Measurements from ENCODE around the gene OSBPL2. TPM values are rescaled to one million over a fixed set of nuclear protein-coding genes. Genes with fewer than 3 reads are reported as not detected.

Gene OSBPL2
- total RNA-seq, 1 experiment from 2014 or later = 49.5 TPM

GRCh38 chr20:62220666-62221568, 17.4 kb upstream of the OSBPL2 start:
- Mint-ChIP-seq H3K27me3 (ENCODE audit: low read depth) (peaks cover 38% of the 10 kb centered on the region), H3K36me3 (no peaks in the 10 kb centered on the region), H3K4me3 (peak overlapping the region; percentile 77), H3K4me1 (peaks cover 17% of the 10 kb centered on the region), H3K27ac (no peak overlapping the region), H3K9me3 (no peaks in the 10 kb centered on the region)
- ChIA-PET CTCF (interaction anchor here (0.6 to 0.8 kb wide), 2 partner anchors 52 to 64 kb away, joined by 3 read pairs; no protein-coding TSS in a partner anchor), POLR2A (no interaction called here)
- peak; percentile 54 for DNase-seq (ENCODE audit: low spot score)
- peak; percentile 10 for ATAC-seq
- TF ChIP-seq MLX (CRISPR knock-in tag; IDR thresholded peaks at IDR 0.05) (no peak), NR3C1 (CRISPR knock-in tag; conservative IDR thresholded peaks at IDR 0.05; ENCODE audit: low read depth) (no peak), MYBL2 (CRISPR knock-in tag; IDR thresholded peaks at IDR 0.05) (no peak), FOXJ3 (CRISPR knock-in tag; IDR thresholded peaks at IDR 0.05; ENCODE audit: borderline replicate concordance) (no peak), NFATC4 (CRISPR knock-in tag; IDR thresholded peaks at IDR 0.05) (no peak), JUN (CRISPR knock-in tag; IDR thresholded peaks at IDR 0.05) (no peak), RELA (CRISPR knock-in tag; IDR thresholded peaks at IDR 0.05; ENCODE audit: borderline replicate concordance) (no peak), CREM (CRISPR knock-in tag; IDR thresholded peaks at IDR 0.05) (no peak), ELF4 (CRISPR knock-in tag; IDR thresholded peaks at IDR 0.05; ENCODE audit: low read depth) (no peak), TP53 (CRISPR knock-in tag; IDR thresholded peaks at IDR 0.05) (no peak), ARID4B (CRISPR knock-in tag; IDR thresholded peaks at IDR 0.05; ENCODE audit: borderline replicate concordance) (no peak), ATF1 (CRISPR knock-in tag; IDR thresholded peaks at IDR 0.05) (no peak), ZNF425 (CRISPR knock-in tag; conservative IDR thresholded peaks at IDR 0.05) (no peak), CREB1 (CRISPR knock-in tag; IDR thresholded peaks at IDR 0.05) (no peak)

GRCh38 chr20:62222266-62222850, 16.0 kb upstream of the OSBPL2 start:
- no peak overlapping the region for H3K27ac Mint-ChIP-seq
- POLR2A ChIA-PET = no interaction called here
- H3K9me3 Mint-ChIP-seq = no peaks in the 10 kb centered on the region
- no peak for DNase-seq (ENCODE audit: low spot score)
- peaks cover 42% of the 10 kb centered on the region for H3K27me3 Mint-ChIP-seq (ENCODE audit: low read depth)
- peaks cover 19% of the 10 kb centered on the region for H3K4me1 Mint-ChIP-seq
- H3K4me3 Mint-ChIP-seq = no peak overlapping the region
- no peaks in the 10 kb centered on the region for H3K36me3 Mint-ChIP-seq
- CTCF ChIA-PET = interaction anchor here (0.8 to 1.1 kb wide), 2 partner anchors 13 to 66 kb away, joined by 3 read pairs; no protein-coding TSS in a partner anchor
- no peak for ATAC-seq
- TF ChIP-seq ZNF317 (CRISPR knock-in tag; IDR thresholded peaks at IDR 0.05; ENCODE audit: borderline replicate concordance, low read depth) (no peak), MYBL2 (CRISPR knock-in tag; IDR thresholded peaks at IDR 0.05) (no peak), TEAD4 (CRISPR knock-in tag; IDR thresholded peaks at IDR 0.05) (no peak), ARID4B (CRISPR knock-in tag; IDR thresholded peaks at IDR 0.05; ENCODE audit: borderline replicate concordance) (no peak), ETV6 (CRISPR knock-in tag; IDR thresholded peaks at IDR 0.05) (no peak), TP53 (CRISPR knock-in tag; IDR thresholded peaks at IDR 0.05) (no peak), IRF1 (CRISPR knock-in tag; IDR thresholded peaks at IDR 0.05) (no peak), ZMAT4 (CRISPR knock-in tag; IDR thresholded peaks at IDR 0.05) (no peak), SMAD3 (CRISPR knock-in tag; IDR thresholded peaks at IDR 0.05; ENCODE audit: borderline replicate concordance) (no peak)

Data from WTC11 (cell line).